Measurements from ENCODE around the gene KNG1.

DNA sequence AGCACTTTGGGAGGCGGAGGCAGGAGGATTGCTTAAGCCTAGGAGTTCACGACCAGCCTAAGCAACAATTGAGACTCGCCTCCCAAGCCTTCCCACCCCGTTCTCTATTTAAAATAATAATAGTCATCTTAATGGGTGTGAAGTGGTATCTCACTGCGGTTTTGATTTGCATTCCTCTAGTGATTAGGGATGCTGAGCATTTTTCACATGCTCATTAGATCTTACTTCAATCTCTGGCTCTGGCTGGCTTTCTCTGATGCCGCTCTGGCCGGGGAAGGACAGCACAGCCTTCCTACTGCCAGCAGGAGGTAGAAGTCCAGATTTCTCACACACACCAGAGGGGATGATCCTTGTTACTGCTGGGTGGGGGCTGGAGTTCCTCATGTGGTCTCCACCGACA lies 58.8 kb downstream of the KNG1 start:
- TF ChIP-seq, protein P1, sequence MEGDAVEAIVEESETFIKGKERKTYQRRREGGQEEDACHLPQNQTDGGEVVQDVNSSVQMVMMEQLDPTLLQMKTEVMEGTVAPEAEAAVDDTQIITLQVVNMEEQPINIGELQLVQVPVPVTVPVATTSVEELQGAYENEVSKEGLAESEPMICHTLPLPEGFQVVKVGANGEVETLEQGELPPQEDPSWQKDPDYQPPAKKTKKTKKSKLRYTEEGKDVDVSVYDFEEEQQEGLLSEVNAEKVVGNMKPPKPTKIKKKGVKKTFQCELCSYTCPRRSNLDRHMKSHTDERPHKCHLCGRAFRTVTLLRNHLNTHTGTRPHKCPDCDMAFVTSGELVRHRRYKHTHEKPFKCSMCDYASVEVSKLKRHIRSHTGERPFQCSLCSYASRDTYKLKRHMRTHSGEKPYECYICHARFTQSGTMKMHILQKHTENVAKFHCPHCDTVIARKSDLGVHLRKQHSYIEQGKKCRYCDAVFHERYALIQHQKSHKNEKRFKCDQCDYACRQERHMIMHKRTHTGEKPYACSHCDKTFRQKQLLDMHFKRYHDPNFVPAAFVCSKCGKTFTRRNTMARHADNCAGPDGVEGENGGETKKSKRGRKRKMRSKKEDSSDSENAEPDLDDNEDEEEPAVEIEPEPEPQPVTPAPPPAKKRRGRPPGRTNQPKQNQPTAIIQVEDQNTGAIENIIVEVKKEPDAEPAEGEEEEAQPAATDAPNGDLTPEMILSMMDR (IDR thresholded peaks at IDR 0.05; ENCODE audit: low read depth, low read length), result no peak
- no peak for TF ChIP-seq EZH2phosphoT487 (IDR thresholded peaks at IDR 0.05; ENCODE audit: low read depth)
